Stimulated activated CD4-positive, alpha-beta T cell treated with anti-CD3 and anti-CD28 coated beads, Interleukin-4, amount 100 ng/mL, for 4 hours (primary cell): ENCODE measurements around the gene NR3C2.
"Not testable (repeated sequence)": the region's sequence is repeated elsewhere in the genome, so short reads cannot be mapped to it uniquely, and the experiment has no call there.

Experiments used
- DNase-seq, 2 experiments: peaks; one replicate each; pipeline ENCODE4 v3.0.0-alpha.2; 2020

The NR3C2 gene

GRCh38 chr4:148093065-148093464 is 349.1 kb downstream of the NR3C2 start:
- DNase-seq, result no peak

- DNase-seq, result no peak
Observed at GRCh38 chr4:148092316-148093014, 349.7 kb downstream of the NR3C2 start.

GRCh38 chr4:148091896-148092295 is 350.3 kb downstream of the NR3C2 start:
- no peak for DNase-seq

GRCh38 chr4:148090503-148091476 is 351.4 kb downstream of the NR3C2 start:
- no peak for DNase-seq

- no peak for DNase-seq
Observed at GRCh38 chr4:148090029-148090428, 352.2 kb downstream of the NR3C2 start.

- DNase-seq, result no peak
Observed at GRCh38 chr4:148089624-148090023, 352.6 kb downstream of the NR3C2 start.

- DNase-seq, result not testable (repeated sequence)
Observed at GRCh38 chr4:148083073-148083472, 359.1 kb downstream of the NR3C2 start.

- no peak for DNase-seq
Observed at GRCh38 chr4:148081745-148082144, 360.5 kb downstream of the NR3C2 start.

GRCh38 chr4:148081267-148081666 is 360.9 kb downstream of the NR3C2 start:
- DNase-seq, result no peak

- no peak for DNase-seq
Observed at GRCh38 chr4:148079961-148080360, 362.3 kb downstream of the NR3C2 start.

- DNase-seq, result no peak
Observed at GRCh38 chr4:148078061-148078460, 364.2 kb downstream of the NR3C2 start.

- DNase-seq, result no peak
Observed at GRCh38 chr4:148077581-148077980, 364.6 kb downstream of the NR3C2 start.

GRCh38 chr4:148076964-148077363 is 365.2 kb downstream of the NR3C2 start:
- DNase-seq, result no peak

GRCh38 chr4:148075438-148075837 is 366.8 kb downstream of the NR3C2 start:
- no peak for DNase-seq

- no peak for DNase-seq
Observed at GRCh38 chr4:148074462-148074861, 367.8 kb downstream of the NR3C2 start.

- no peak for DNase-seq
Observed at GRCh38 chr4:148073349-148073748, 368.9 kb downstream of the NR3C2 start.

GRCh38 chr4:148072789-148073188 is 369.4 kb downstream of the NR3C2 start:
- DNase-seq, result no peak

GRCh38 chr4:148071009-148071408 is 371.2 kb downstream of the NR3C2 start:
- no peak for DNase-seq

GRCh38 chr4:148069895-148070178 is 372.4 kb downstream of the NR3C2 start:
- DNase-seq, result no peak

- DNase-seq, result no peak
Observed at GRCh38 chr4:148069086-148069894, 372.9 kb downstream of the NR3C2 start.

- no peak for DNase-seq
Observed at GRCh38 chr4:148068065-148068911, 373.9 kb downstream of the NR3C2 start.

- DNase-seq, result no peak
Observed at GRCh38 chr4:148067301-148067916, 374.8 kb downstream of the NR3C2 start.
